GM12892 (cell line): Measurements from ENCODE around the gene CLDN20.

Source experiments
- POLR2A ChIP-seq: IDR thresholded peaks from 2 replicates; pipeline ENCODE4 v1.6.1; 2011; ENCODE audit warnings: low read depth, low read length, control low read depth
- POLR2AphosphoS5 ChIP-seq: IDR thresholded peaks from 2 replicates; pipeline ENCODE4 v1.6.1; 2011; ENCODE audit warnings: low read depth, low read length, control low read depth

GRCh38 chr6:155262655-155263054 is 1.2 kb upstream of the CLDN20 start:
- TF ChIP-seq POLR2A (no peak), POLR2AphosphoS5 (no peak)
